K562 (cell line): Measurements from ENCODE around the gene PIGL.

ENCODE experiments used
- CTCF ChIP-seq, 3 experiments: IDR thresholded peaks in 2 of 3; conservative IDR thresholded peaks in 1 of 3; 2 replicates each; pipeline ENCODE4 v1.5.1; 2011 to 2012; ENCODE audit warnings: low read length in 3 of 3, mild to moderate bottlenecking in 3 of 3, control low read depth in 2 of 3, improper control_type of control experiment in 1 of 3, inconsistent platforms in 1 of 3, low read depth in 1 of 3, mixed read lengths in 1 of 3, moderate library complexity in 1 of 3; ENCODE audit not compliant: insufficient read depth in 2 of 3
- EP300 ChIP-seq: IDR thresholded peaks from 2 replicates; pipeline ENCODE4 v1.6.1; 2012; ENCODE audit warnings: low read length, improper control_type of control experiment
- HCFC1 ChIP-seq: IDR thresholded peaks from 2 replicates; pipeline ENCODE4 v1.6.1; 2012; ENCODE audit warnings: low read depth, low read length, improper control_type of control experiment
- MLX ChIP-seq, 2 experiments: fragments of 450-650 bp in 1 of 2; sonication (generic) in 1 of 2; formaldehyde crosslinking; conservative IDR thresholded peaks; 2 replicates each; pipeline versions ENCODE4 v1.4.0 to v1.8.1; 2020 to 2022; ENCODE audit warnings: mild to moderate bottlenecking in 1 of 2, missing genetic modification reagents in 1 of 2

- no peak for TF ChIP-seq MLX (CRISPR knock-in tag; conservative IDR thresholded peaks at IDR 0.05)
- no peak for TF ChIP-seq EP300
- TF ChIP-seq HCFC1 = no peak
- no peak for TF ChIP-seq CTCF (IDR thresholded peaks at IDR 0.05 in 2 of 3, conservative IDR thresholded peaks at IDR 0.05 in 1 of 3; ENCODE audit: insufficient read depth in 2 of 3, low read depth in 1 of 3, low read length in 3 of 3)
These were observed 134.8 kb downstream of the PIGL start for GRCh38 chr17:16351831-16352230.
